GOT3 (cell line): Measurements from ENCODE around the gene MAPT.
"Not testable (repeated sequence)": the region's sequence is repeated elsewhere in the genome, so short reads cannot be mapped to it uniquely, and the experiment has no call there.

ENCODE experiments used
- DNase-seq: peaks from one replicate; lab custom pipeline; 2025; ENCODE audit warnings: mixed read lengths; lab: John Stamatoyannopoulos, UW

MAPT gene

DNA sequence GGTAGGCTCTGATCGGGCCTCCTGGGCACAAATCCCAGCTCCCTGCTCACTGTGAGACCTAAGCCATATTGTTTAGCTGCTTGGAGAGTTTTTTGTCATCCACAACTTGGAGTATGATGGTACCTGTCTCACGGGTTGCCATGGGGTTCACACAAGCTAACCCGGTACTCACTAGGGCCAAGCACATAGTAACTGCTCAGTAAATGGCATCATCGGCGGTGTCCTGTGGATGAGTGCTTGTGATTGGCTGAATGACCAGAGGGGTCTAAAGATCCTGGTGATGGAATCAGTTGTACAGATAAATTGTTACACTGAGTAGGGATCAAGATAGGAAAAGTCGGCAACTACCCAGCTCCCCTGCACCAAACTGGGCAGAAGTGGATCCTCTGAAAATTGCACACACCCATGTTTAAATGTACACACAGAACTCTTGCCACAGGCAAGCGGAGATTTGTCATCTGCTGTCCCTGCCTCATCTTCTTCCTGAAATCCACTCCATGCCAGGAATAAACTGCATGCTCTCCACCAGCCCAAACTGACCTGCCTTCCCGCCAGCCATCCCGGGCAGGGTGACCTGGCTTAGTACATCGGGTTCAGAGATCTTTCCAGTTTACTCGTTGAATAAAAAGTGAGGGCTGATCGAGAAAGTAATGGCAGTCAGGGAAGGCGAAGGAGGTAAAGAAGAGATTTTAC, 6.5 kb downstream of the MAPT start:
- DNase-seq, result no peak

GRCh38 chr17:45902892-45903346, 8.6 kb downstream of the MAPT start:
- no peak for DNase-seq

GRCh38 chr17:45904866-45905265, 10.5 kb downstream of the MAPT start:
- no peak for DNase-seq

DNA sequence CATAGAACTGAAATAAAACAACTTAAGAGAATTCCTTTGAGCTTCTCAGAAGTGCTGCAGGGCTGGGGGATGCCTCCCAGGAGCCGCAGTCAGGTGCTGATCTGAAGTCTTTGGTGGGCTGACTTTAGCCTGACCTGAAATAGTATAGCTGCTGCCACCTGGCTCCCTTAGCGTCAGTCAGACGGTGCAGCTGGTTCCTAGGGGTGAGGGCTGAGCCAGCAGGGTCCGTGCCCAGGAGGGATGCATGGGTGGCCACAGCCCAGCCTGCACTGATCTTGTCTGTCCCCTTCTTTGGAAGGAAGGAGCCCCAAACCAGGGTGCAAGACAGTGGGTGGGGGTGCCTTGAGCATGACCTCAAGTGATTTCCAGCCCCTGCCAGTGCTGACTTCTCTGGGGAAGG, 11.5 kb downstream of the MAPT start:
- no peak for DNase-seq

DNA sequence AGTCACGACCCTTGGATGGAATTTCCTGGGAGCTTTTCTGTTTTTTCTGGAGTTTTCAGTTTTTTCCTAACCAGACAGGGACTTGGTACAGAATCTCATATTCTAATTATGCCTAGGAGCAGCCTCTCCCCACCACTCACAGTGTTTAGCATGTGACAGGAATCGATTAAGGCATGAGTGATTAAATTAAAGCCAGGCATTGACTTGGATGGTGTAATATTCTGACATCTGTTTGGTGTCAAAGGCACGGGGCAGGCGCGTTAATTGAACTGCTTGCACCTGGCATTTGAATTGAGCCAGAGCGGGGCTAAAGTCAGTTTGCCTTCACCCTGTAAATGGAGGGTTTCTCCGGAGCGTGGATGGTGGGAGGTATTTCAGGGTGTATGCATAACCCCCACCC, 11.9 kb downstream of the MAPT start:
- DNase-seq, result no peak

DNA sequence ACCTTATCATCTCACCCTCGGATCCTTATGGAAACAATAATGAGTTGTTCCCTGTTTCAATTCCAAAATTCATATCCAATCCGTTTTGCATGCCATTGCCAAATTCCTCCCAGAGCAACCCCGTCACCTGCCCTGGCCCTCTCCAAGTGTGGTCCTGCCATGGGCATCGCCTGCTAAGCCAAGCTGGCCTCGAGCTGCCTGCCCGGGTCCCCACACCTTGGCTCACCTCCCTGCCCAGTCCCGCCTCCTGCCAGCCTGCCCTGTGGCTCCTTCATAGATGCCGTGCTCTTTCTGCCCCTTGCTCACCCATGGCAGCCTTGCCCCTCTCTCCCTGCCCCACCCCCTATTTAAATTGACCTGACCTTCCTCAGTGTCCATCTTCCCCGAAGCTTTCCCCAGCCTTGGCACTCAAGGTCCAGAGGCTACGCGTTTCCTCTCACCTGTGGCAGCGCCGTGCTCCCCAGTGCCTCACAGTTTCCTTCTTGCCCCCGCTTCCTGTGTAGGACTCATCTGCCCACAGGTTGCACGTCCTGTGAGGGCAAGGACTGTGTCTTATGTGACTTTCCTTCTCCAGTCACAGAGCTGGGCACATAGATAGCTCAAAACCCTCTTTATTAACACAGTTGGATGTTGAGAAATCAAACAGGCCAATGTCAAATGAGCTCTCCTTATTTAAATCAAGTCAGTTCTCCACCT, 12.7 kb downstream of the MAPT start:
- no peak for DNase-seq

- no peak for DNase-seq
These were observed 13.5 kb downstream of the MAPT start for GRCh38 chr17:45907750-45908395.

DNA sequence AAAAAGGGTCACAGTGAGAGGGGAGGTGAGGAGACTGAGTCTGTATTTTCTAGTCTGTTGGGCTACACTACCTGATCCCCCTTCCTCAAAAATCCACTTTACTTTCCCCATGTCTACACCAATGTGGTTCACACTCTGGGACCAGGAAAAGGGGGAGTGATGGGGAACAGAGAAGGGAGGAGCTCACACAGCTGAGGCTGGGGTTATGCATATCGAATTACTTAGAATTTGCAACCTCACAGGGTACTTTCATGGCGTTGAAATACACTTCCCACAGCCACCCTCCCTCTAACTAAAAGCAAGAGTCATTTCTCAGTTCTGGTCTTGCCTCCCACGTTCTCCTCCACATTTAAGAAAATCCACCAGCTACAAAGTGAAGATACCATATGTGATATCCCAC, 14.1 kb downstream of the MAPT start:
- DNase-seq, result no peak

- no peak for DNase-seq
These were observed 14.6 kb downstream of the MAPT start for GRCh38 chr17:45908935-45909334.

DNA sequence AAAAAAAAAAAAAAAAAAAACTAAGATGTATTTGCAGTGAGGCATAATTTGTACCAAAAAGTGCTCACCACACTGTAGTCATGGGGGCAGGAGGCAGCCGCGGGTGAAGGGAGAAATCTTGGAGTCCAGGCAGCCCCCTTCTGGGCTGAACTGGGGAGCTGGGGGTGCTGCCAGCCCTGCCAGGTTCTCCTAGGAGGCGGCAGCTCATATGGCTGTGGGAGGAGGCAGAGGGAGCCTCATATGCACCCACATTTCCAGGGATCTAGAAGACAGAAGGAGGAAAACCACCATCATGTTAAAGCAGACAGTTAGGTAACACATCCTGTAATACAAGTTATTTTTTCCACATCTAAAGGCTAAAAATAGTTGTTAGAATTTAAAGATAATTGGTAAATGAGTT, 16.3 kb downstream of the MAPT start:
- no peak for DNase-seq

- no peak for DNase-seq
These were observed 18.0 kb downstream of the MAPT start for GRCh38 chr17:45912319-45912718.

- not testable (repeated sequence) for DNase-seq
These were observed 18.7 kb downstream of the MAPT start for GRCh38 chr17:45913030-45913429.

DNA sequence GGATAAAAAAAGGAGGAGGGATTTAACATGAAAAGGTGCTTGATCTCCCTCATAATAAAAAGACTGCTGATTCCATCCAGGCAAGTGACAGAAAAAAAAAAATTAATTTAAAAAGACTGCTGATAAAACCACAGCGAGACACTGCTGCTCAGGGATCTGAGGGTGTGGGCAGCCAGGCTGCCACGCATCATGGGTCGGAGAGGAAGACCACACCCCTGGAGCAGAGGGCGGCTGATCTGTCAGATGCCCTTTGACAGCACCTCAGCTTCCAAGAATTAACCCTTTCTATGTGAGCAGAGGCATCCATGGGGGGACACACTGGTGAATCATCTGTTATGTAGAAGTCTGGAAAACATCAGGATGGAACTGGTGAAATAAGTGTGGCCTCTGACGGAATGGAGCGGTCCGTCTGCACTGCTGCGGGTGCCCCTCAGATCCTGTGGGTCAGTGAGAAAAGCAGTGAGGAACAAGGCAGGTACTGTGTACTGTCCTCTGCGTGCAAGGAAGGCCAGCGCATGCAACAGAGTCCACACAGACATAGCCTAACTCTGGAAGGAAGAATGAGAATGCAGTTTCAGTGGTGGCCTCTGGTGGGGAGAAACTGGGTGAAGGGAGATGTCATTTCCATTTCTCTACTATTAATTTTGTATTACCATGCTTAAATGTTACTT, 19.8 kb downstream of the MAPT start:
- DNase-seq, result no peak

DNA sequence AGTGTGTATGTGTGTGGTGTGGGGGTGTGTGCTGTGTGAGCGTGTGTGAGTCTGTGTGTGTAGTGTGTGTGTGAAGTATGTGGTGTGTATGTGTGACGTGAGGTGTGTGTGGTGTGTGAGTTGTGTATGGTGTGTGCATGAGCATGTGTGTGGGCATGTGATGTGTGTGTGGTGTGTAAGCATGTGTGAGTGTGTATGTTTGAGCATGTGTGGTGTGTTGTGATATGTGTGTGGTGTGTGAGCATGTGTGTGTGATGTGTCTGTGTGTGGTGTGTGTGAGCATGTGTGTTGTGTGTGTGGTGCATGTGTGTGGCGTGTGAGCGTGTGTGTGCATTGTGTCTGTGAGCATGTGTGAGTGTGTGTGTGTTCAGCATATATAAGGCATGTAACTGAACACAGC, 20.9 kb downstream of the MAPT start:
- DNase-seq, result no peak

DNA sequence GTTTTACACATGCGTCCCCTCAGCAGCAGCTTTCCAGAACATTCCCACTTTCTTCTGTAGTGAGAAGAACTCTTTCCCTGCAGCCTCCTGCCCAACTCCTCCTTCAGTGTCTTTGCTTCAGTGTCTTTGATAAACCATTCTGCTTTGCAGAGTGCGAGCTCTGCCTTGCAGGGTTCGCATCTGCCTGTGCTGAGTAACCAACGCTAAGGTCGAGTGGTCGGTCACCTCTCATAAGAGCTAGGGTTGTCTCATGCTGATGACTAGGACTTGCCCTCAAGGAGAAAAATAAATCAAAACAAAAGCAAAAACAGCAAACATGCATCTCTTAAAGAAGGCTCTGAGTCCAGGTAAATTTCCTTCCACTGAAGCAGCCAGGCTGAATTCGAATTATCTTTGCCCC, 22.7 kb downstream of the MAPT start:
- no peak for DNase-seq

DNA sequence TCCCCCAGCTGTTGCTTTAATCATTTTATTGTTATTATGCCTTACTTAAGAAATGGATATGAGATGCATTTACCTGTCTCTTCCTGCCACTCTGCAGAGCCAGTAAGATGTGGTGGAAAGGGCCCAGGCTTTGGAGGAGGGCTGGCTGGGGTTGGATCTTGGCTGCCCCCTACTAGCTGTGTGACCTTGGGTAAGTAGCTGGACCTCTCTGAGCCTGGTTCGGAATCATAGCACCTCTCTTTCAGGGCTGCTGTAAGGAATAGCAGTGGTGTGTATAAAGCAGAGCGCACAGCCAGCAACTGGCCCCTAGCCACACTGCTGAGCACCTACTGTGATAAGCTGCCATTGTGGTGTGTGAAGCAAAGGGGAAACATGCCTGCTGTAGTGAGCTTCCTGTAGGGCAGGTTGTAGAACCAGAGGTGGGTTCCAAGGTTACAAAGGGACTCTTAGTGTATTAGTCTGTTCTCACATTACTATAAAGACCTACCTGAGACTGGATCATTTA, 23.9 kb downstream of the MAPT start:
- DNase-seq, result no peak

DNA sequence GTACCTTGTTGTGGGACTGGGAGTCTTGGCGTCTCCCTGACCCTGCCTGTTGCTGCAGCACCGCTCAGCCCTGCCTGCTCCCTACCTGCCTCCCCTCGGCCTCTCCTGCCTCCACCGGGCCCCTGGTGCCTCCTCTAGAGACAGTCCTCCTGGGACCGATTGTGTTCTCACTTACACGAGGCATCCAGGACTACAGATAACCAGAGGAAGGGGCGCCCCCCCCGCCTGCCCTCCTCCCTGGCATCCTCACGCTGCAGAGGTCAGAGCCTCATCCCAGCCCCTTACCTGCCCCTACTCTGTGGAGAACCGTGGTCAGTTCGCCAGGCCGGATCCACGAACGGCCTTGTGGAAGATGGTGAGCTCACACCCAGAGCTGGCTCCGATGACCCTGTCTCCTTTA, 24.8 kb downstream of the MAPT start:
- no peak for DNase-seq

DNA sequence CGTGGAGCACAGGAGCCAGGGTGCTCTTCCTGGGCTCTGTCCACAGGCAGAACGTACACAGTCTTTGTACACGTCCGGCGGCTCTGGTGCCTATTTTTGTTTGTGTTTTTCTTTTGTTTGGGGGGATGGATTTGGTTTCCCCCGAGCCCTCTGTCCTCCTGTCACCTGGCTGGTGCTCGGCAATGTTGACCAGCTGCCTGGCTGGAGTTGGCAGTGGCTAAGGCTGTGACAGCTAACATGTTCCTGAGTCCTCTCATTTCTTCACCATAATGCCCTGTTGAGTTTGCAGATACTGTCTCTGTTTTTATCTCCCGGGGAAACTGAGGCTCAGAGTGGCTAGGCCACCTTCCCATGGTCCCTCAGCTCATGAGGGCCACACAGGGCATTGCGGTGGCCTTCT, 25.7 kb downstream of the MAPT start:
- DNase-seq, result no peak

GRCh38 chr17:45923511-45924268, 29.3 kb downstream of the MAPT start:
- DNase-seq, result no peak

GRCh38 chr17:45924332-45924820, 30.0 kb downstream of the MAPT start:
- DNase-seq, result no peak

DNA sequence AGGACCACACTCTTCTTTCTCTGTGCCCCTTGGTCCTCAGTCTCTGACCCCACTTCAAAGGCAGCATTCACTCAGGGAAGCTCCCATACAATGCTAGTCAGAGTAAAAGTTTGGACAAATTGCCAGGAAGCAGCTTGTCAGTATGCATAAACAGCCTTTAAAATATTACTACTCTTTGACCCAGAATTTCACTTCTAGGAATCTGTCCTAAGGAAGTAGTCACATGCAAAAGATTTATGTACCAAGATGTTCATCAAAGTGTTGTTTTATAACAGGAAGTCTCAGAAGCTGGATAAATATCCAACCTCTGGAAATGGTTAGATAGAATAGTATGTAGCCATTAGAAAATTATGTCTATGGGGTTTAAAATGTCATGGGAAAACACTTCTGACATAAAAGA, 31.0 kb downstream of the MAPT start:
- DNase-seq, result no peak

DNA sequence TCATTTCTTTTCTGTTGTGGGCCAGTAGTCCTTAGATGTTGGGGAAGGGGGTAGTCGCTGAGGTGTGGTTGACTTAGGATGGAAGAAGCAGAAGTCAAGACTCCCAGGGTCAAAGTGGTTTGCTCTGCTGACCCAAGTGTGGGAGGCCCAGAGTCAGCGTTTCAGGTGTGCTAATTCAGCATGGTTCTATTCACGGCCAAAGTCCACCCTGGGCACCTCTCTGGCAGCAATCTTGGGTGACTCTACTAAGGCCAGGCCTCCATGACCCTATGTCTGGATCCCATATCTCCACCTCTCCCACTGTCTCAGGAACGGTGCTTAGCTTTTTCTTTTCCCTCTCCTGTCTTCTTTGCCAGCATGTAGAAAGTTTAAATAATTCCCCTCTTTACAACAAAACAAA, 32.9 kb downstream of the MAPT start:
- DNase-seq, result no peak
